ENCODE measurements around the gene IRF2. TPM values are rescaled to one million over a fixed set of nuclear protein-coding genes. Genes with fewer than 3 reads are reported as not detected.

Gene IRF2
- total and polyA plus RNA-seq, 9 donors = 27.8 to 68.4 (median 40.7) TPM

GRCh38 chr4:184356366-184356765, 118.0 kb downstream of the IRF2 start:
- intact Hi-C loops (cut with DNase I) = no loop called here
- TF ChIP-seq POLR2A (IDR thresholded peaks at IDR 0.05) (no peak), CTCF (IDR thresholded peaks at IDR 0.05) (no peak), EP300 (IDR thresholded peaks at IDR 0.05) (no peak)
- no peaks in the 10 kb centered on the region for H3K36me3 ChIP-seq
- H3K27me3 ChIP-seq = no peaks in the 10 kb centered on the region
- WGBS, 3 donors = 96% methylated on average over 7 of the region's 7 CpGs
- no peak overlapping the region for H3K27ac ChIP-seq
- H3K9me3 ChIP-seq = no peaks in the 10 kb centered on the region
- H3K4me1 ChIP-seq (ENCODE audit: insufficient read depth) = peaks cover 6% of the 10 kb centered on the region
- H3K4me3 ChIP-seq = no peak overlapping the region
- DNase-seq = no peak

GRCh38 chr4:184355857-184356256, 118.5 kb downstream of the IRF2 start:
- 71 to 75% (median 72%) methylated on average over 5 of the region's 5 CpGs for WGBS, 3 donors
- H3K27me3 ChIP-seq = no peaks in the 10 kb centered on the region
- H3K36me3 ChIP-seq = no peaks in the 10 kb centered on the region
- H3K4me3 ChIP-seq = no peak overlapping the region
- TF ChIP-seq CTCF (IDR thresholded peaks at IDR 0.05) = no peak
- TF ChIP-seq EP300 (IDR thresholded peaks at IDR 0.05) = no peak
- no peak for TF ChIP-seq POLR2A (IDR thresholded peaks at IDR 0.05)
- no peak overlapping the region for H3K27ac ChIP-seq
- no peak for DNase-seq
- H3K9me3 ChIP-seq = no peaks in the 10 kb centered on the region
- peaks cover 6% of the 10 kb centered on the region for H3K4me1 ChIP-seq (ENCODE audit: insufficient read depth)
- intact Hi-C loops (cut with DNase I) = no loop called here

GRCh38 chr4:184355111-184355604, 119.2 kb downstream of the IRF2 start:
- TF ChIP-seq POLR2A (IDR thresholded peaks at IDR 0.05) (no peak), EP300 (IDR thresholded peaks at IDR 0.05) (no peak), CTCF (IDR thresholded peaks at IDR 0.05) (no peak)
- H3K36me3 ChIP-seq = no peaks in the 10 kb centered on the region
- peaks cover 6% of the 10 kb centered on the region for H3K4me1 ChIP-seq (ENCODE audit: insufficient read depth)
- no peaks in the 10 kb centered on the region for H3K9me3 ChIP-seq
- peak overlapping the region in 1 of 2 donors; percentile 8 for H3K27ac ChIP-seq
- no peaks in the 10 kb centered on the region for H3K27me3 ChIP-seq
- DNase-seq = peak in 1 of 5 donors; percentile 39
- H3K4me3 ChIP-seq = no peak overlapping the region
- WGBS, 3 donors = 23 to 38% (median 38%) methylated on average over 2 of the region's 2 CpGs
- intact Hi-C loops (cut with DNase I) = no loop called here

GRCh38 chr4:184352891-184353290, 121.5 kb downstream of the IRF2 start:
- 90 to 94% (median 92%) methylated on average over 5 of the region's 5 CpGs for WGBS, 3 donors
- TF ChIP-seq CTCF (IDR thresholded peaks at IDR 0.05) (no peak), POLR2A (IDR thresholded peaks at IDR 0.05) (no peak), EP300 (IDR thresholded peaks at IDR 0.05) (no peak)
- peaks cover 16% of the 10 kb centered on the region for H3K4me1 ChIP-seq (ENCODE audit: insufficient read depth)
- H3K4me3 ChIP-seq = no peak overlapping the region
- no peak overlapping the region for H3K27ac ChIP-seq
- H3K36me3 ChIP-seq = no peaks in the 10 kb centered on the region
- H3K27me3 ChIP-seq = no peaks in the 10 kb centered on the region
- no peaks in the 10 kb centered on the region for H3K9me3 ChIP-seq
- no peak for DNase-seq
- intact Hi-C loops (cut with DNase I) = no loop called here

All from ovary (tissue), 9 donors.